ENCODE data around the gene PSMG4.
"Not testable (repeated sequence)": the region's sequence is repeated elsewhere in the genome, so short reads cannot be mapped to it uniquely, and the experiment has no call there.

Gene PSMG4

GRCh38 chr6:3237761-3238662 is 20.7 kb upstream of the PSMG4 start:
- DNase-seq: no peak
- H3K4me3 Mint-ChIP-seq: no peak overlapping the region
- H3K4me1 Mint-ChIP-seq (ENCODE audit: low read depth): no peaks in the 10 kb centered on the region
- peaks cover 64% of the 10 kb centered on the region for H3K27me3 Mint-ChIP-seq
- no peaks in the 10 kb centered on the region for H3K36me3 Mint-ChIP-seq (ENCODE audit: low read depth)
- no peak overlapping the region for H3K27ac Mint-ChIP-seq
- H3K9me3 Mint-ChIP-seq: no peaks in the 10 kb centered on the region

- Mint-ChIP-seq H3K4me3 (no peak overlapping the region), H3K36me3 (ENCODE audit: low read depth) (no peaks in the 10 kb centered on the region), H3K9me3 (no peaks in the 10 kb centered on the region), H3K4me1 (ENCODE audit: low read depth) (no peaks in the 10 kb centered on the region), H3K27me3 (peaks cover 63% of the 10 kb centered on the region), H3K27ac (no peak overlapping the region)
- DNase-seq: no peak
These were observed 19.5 kb upstream of the PSMG4 start for GRCh38 chr6:3239110-3239830.

GRCh38 chr6:3240595-3240994 is 18.2 kb upstream of the PSMG4 start:
- DNase-seq: no peak
- Mint-ChIP-seq H3K27ac (no peak overlapping the region), H3K27me3 (peaks cover 61% of the 10 kb centered on the region), H3K4me1 (ENCODE audit: low read depth) (no peaks in the 10 kb centered on the region), H3K4me3 (no peak overlapping the region), H3K9me3 (no peaks in the 10 kb centered on the region), H3K36me3 (ENCODE audit: low read depth) (no peaks in the 10 kb centered on the region)

- DNase-seq; H3K27ac Mint-ChIP-seq; H3K4me1 Mint-ChIP-seq (ENCODE audit: low read depth); H3K9me3 Mint-ChIP-seq; H3K36me3 Mint-ChIP-seq (ENCODE audit: low read depth); H3K4me3 Mint-ChIP-seq: not testable (repeated sequence)
- H3K27me3 Mint-ChIP-seq: peaks cover 59% of the 10 kb centered on the region
These were observed 17.0 kb upstream of the PSMG4 start for GRCh38 chr6:3241745-3242144.

- H3K9me3 Mint-ChIP-seq: no peaks in the 10 kb centered on the region
- no peaks in the 10 kb centered on the region for H3K4me1 Mint-ChIP-seq (ENCODE audit: low read depth)
- no peak overlapping the region for H3K27ac Mint-ChIP-seq
- no peak for DNase-seq
- H3K36me3 Mint-ChIP-seq (ENCODE audit: low read depth): no peaks in the 10 kb centered on the region
- H3K4me3 Mint-ChIP-seq: no peak overlapping the region
- H3K27me3 Mint-ChIP-seq: peaks cover 59% of the 10 kb centered on the region
These were observed 16.0 kb upstream of the PSMG4 start for GRCh38 chr6:3242768-3243167.

GRCh38 chr6:3244003-3244831 is 14.5 kb upstream of the PSMG4 start:
- Mint-ChIP-seq H3K4me3 (no peak overlapping the region), H3K9me3 (no peaks in the 10 kb centered on the region), H3K4me1 (ENCODE audit: low read depth) (no peaks in the 10 kb centered on the region), H3K36me3 (ENCODE audit: low read depth) (no peaks in the 10 kb centered on the region), H3K27ac (no peak overlapping the region), H3K27me3 (peaks cover 56% of the 10 kb centered on the region)
- DNase-seq: no peak

- not testable (repeated sequence) for H3K27ac Mint-ChIP-seq; H3K4me1 Mint-ChIP-seq (ENCODE audit: low read depth); H3K4me3 Mint-ChIP-seq; DNase-seq; H3K36me3 Mint-ChIP-seq (ENCODE audit: low read depth); H3K9me3 Mint-ChIP-seq
- peaks cover 61% of the 10 kb centered on the region for H3K27me3 Mint-ChIP-seq
These were observed 13.9 kb upstream of the PSMG4 start for GRCh38 chr6:3244832-3245161.

- no peak overlapping the region for H3K4me3 Mint-ChIP-seq
- DNase-seq: no peak
- H3K4me1 Mint-ChIP-seq (ENCODE audit: low read depth): no peaks in the 10 kb centered on the region
- no peaks in the 10 kb centered on the region for H3K9me3 Mint-ChIP-seq
- H3K27ac Mint-ChIP-seq: no peak overlapping the region
- H3K27me3 Mint-ChIP-seq: peaks cover 61% of the 10 kb centered on the region
- no peaks in the 10 kb centered on the region for H3K36me3 Mint-ChIP-seq (ENCODE audit: low read depth)
These were observed 13.5 kb upstream of the PSMG4 start for GRCh38 chr6:3245216-3245615.

- peaks cover 4% of the 10 kb centered on the region for H3K4me1 Mint-ChIP-seq (ENCODE audit: low read depth)
- peaks cover 61% of the 10 kb centered on the region for H3K27me3 Mint-ChIP-seq
- H3K9me3 Mint-ChIP-seq: no peaks in the 10 kb centered on the region
- no peaks in the 10 kb centered on the region for H3K36me3 Mint-ChIP-seq (ENCODE audit: low read depth)
- DNase-seq: peak; percentile 13
- no peak overlapping the region for H3K4me3 Mint-ChIP-seq
- no peak overlapping the region for H3K27ac Mint-ChIP-seq
These were observed 11.2 kb upstream of the PSMG4 start for GRCh38 chr6:3247255-3248146.

- H3K27ac Mint-ChIP-seq: no peak overlapping the region
- no peaks in the 10 kb centered on the region for H3K36me3 Mint-ChIP-seq (ENCODE audit: low read depth)
- H3K4me1 Mint-ChIP-seq (ENCODE audit: low read depth): peaks cover 4% of the 10 kb centered on the region
- DNase-seq: no peak
- no peak overlapping the region for H3K4me3 Mint-ChIP-seq
- peaks cover 5% of the 10 kb centered on the region for H3K9me3 Mint-ChIP-seq
- peaks cover 46% of the 10 kb centered on the region for H3K27me3 Mint-ChIP-seq
These were observed 8.9 kb upstream of the PSMG4 start for GRCh38 chr6:3249821-3250220.

- Mint-ChIP-seq H3K9me3 (peaks cover 5% of the 10 kb centered on the region), H3K36me3 (ENCODE audit: low read depth) (no peaks in the 10 kb centered on the region), H3K27me3 (peaks cover 44% of the 10 kb centered on the region), H3K27ac (no peak overlapping the region), H3K4me1 (ENCODE audit: low read depth) (peaks cover 4% of the 10 kb centered on the region), H3K4me3 (no peak overlapping the region)
- no peak for DNase-seq
These were observed 8.5 kb upstream of the PSMG4 start for GRCh38 chr6:3250231-3250675.

GRCh38 chr6:3251462-3252314 is 7.1 kb upstream of the PSMG4 start:
- peaks cover 4% of the 10 kb centered on the region for H3K4me1 Mint-ChIP-seq (ENCODE audit: low read depth)
- no peak overlapping the region for H3K4me3 Mint-ChIP-seq
- no peaks in the 10 kb centered on the region for H3K36me3 Mint-ChIP-seq (ENCODE audit: low read depth)
- H3K27ac Mint-ChIP-seq: no peak overlapping the region
- peak; percentile 87 for DNase-seq
- peaks cover 34% of the 10 kb centered on the region for H3K27me3 Mint-ChIP-seq
- peaks cover 5% of the 10 kb centered on the region for H3K9me3 Mint-ChIP-seq

GRCh38 chr6:3252369-3252768 is 6.4 kb upstream of the PSMG4 start:
- H3K9me3 Mint-ChIP-seq: peaks cover 5% of the 10 kb centered on the region
- H3K27ac Mint-ChIP-seq: no peak overlapping the region
- DNase-seq: no peak
- H3K4me3 Mint-ChIP-seq: no peak overlapping the region
- peaks cover 4% of the 10 kb centered on the region for H3K4me1 Mint-ChIP-seq (ENCODE audit: low read depth)
- no peaks in the 10 kb centered on the region for H3K36me3 Mint-ChIP-seq (ENCODE audit: low read depth)
- peaks cover 31% of the 10 kb centered on the region for H3K27me3 Mint-ChIP-seq

Measured in activated T-cell treated with anti-CD3 and anti-CD28 coated beads, Interleukin-2, amount 50 U/mL, for 24 hours (primary cell).